PFSK-1 (cell line): ENCODE data around the gene ZNF764.

Source experiments
- FOXP2 ChIP-seq: optimal IDR thresholded peaks from 2 replicates; pipeline ENCODE3; 2011; ENCODE audit warnings: borderline replicate concordance, control low read depth, inconsistent platforms; ENCODE audit not compliant: insufficient read depth; ENCODE audit errors: extremely low read length, extremely low read depth
- POLR2AphosphoS5 ChIP-seq: IDR thresholded peaks from 2 replicates; pipeline ENCODE4 v1.6.1; 2012; ENCODE audit warnings: low read depth, mild to moderate bottlenecking, control low read depth, low read length, moderate library complexity
- SIN3A ChIP-seq: IDR thresholded peaks from 2 replicates; pipeline ENCODE4 v1.6.1; 2012; ENCODE audit warnings: mild to moderate bottlenecking, low read length, moderate library complexity, borderline replicate concordance; ENCODE audit not compliant: insufficient read depth
- TAF1 ChIP-seq: IDR thresholded peaks from 2 replicates; pipeline ENCODE4 v1.6.1; 2012; ENCODE audit warnings: low read length, control low read depth, borderline replicate concordance; ENCODE audit not compliant: insufficient read depth
- TF ChIP-seq, protein P1 (sequence below), 2 experiments: IDR thresholded peaks; 2 replicates each; pipeline versions ENCODE4 v1.6.1 to v1.8.0; 2011 to 2012; ENCODE audit warnings: low read depth in 2 of 2, low read length in 2 of 2, control low read depth in 1 of 2, inconsistent platforms in 1 of 2, mild to moderate bottlenecking in 1 of 2, moderate library complexity in 1 of 2; ENCODE audit not compliant: insufficient read depth in 1 of 2

Gene ZNF764

GRCh38 chr16:30523768-30524574 lies 34.2 kb downstream of the ZNF764 start:
- no peak for TF ChIP-seq SIN3A
- no peak for TF ChIP-seq POLR2AphosphoS5
- no peak for TF ChIP-seq TAF1
- TF ChIP-seq FOXP2, result no peak
- TF ChIP-seq, protein P1, sequence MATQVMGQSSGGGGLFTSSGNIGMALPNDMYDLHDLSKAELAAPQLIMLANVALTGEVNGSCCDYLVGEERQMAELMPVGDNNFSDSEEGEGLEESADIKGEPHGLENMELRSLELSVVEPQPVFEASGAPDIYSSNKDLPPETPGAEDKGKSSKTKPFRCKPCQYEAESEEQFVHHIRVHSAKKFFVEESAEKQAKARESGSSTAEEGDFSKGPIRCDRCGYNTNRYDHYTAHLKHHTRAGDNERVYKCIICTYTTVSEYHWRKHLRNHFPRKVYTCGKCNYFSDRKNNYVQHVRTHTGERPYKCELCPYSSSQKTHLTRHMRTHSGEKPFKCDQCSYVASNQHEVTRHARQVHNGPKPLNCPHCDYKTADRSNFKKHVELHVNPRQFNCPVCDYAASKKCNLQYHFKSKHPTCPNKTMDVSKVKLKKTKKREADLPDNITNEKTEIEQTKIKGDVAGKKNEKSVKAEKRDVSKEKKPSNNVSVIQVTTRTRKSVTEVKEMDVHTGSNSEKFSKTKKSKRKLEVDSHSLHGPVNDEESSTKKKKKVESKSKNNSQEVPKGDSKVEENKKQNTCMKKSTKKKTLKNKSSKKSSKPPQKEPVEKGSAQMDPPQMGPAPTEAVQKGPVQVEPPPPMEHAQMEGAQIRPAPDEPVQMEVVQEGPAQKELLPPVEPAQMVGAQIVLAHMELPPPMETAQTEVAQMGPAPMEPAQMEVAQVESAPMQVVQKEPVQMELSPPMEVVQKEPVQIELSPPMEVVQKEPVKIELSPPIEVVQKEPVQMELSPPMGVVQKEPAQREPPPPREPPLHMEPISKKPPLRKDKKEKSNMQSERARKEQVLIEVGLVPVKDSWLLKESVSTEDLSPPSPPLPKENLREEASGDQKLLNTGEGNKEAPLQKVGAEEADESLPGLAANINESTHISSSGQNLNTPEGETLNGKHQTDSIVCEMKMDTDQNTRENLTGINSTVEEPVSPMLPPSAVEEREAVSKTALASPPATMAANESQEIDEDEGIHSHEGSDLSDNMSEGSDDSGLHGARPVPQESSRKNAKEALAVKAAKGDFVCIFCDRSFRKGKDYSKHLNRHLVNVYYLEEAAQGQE (IDR thresholded peaks at IDR 0.05; ENCODE audit: insufficient read depth in 1 of 2, low read depth in 2 of 2, low read length in 2 of 2), result no peak

GRCh38 chr16:30521873-30522641 lies 36.1 kb downstream of the ZNF764 start:
- TF ChIP-seq SIN3A, result no peak

DNA sequence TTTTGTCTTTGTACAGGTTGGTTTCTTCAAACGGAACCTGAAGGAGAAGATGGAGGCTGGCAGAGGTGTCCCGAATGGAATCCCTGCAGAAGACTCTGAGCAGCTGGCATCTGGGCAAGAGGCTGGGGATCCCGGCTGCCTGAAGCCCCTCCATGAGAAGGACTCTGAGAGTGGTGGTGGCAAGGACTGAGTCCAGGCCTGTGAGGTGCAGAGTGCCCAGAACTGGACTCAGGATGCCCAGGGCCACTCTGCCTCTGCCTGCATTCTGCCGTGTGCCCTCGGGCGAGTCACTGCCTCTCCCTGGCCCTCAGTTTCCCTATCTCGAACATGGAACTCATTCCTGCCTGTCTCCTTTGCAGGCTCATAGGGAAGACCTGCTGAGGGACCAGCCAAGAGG lies 36.7 kb downstream of the ZNF764 start:
- TF ChIP-seq POLR2AphosphoS5, result no peak
- TF ChIP-seq, protein P1 (IDR thresholded peaks at IDR 0.05; ENCODE audit: insufficient read depth in 1 of 2, low read depth in 2 of 2, low read length in 2 of 2), result no peak
- no peak for TF ChIP-seq SIN3A

DNA sequence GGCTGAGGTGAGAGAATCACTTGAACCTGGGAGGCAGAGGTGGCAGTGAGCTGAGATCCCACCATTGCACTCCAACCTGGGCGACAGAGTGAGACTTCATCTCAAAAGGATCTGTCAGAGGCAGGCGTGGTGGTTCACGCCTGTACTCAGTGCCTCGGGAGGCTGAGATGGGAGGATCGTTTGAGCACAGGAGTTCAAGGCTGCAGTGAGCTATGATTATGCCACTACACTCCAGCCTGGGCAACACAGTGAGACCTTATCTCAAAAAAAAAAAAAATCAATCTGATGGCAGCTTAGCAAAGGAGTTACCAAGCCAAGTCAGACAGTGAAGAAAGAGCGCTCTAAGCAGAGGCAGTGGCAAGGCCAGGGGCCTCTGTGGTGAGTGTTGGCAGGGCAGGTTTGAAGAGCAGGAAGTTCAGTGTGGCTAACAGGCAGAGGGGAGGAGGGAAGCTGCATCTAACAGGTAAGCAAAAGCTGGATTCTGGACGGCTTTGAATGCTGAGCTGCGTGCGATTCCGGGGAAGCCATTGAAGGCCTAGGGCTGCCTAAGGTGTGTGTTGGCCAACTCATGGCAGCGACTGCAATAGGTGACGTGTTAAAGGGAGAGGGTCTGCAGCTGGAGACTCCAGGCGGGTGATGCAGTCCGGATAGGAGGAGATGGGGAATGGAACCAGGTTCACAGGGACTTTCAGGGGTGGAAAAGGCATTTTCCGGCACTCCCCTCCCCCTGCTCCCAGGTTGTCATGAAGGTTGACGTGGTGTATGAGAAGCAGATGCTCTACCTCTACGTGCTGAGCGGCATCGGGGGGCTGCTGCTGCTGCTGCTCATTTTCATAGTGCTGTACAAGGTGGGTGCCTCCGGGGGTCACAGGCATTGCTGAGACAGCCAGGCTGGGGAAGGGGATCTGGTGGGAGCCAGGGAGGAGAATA lies 38.8 kb downstream of the ZNF764 start:
- TF ChIP-seq, protein P1 (IDR thresholded peaks at IDR 0.05; ENCODE audit: insufficient read depth in 1 of 2, low read depth in 2 of 2, low read length in 2 of 2), result no peak
- TF ChIP-seq POLR2AphosphoS5 (no peak), TAF1 (no peak), FOXP2 (no peak), SIN3A (no peak)

DNA sequence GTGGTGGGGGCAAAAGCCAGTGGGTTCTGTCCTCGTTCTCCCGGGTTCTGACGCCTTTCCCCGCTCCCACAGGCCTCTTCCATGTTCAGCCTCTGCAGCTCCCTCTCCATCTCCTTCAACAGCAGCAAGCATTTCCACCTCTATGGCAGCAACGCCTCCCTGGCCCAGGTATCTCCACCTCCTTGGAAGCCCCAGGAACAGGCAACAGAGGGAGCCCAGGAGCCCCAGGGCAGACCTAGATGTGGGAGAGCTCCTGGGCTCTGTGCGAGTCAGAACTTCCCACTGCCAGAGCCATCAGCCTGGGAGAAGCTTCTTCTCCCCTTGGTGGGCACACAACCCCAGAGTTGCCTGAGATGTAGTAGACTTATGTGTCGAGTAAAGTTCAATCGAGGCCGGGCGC lies 39.6 kb downstream of the ZNF764 start:
- TF ChIP-seq FOXP2 (no peak), POLR2AphosphoS5 (no peak), SIN3A (no peak), TAF1 (no peak)
- TF ChIP-seq, protein P1 (IDR thresholded peaks at IDR 0.05; ENCODE audit: insufficient read depth in 1 of 2, low read depth in 2 of 2, low read length in 2 of 2), result no peak
